Stomach (tissue), 4 donors: ENCODE data around the gene GULP1.

Experiments
- CTCF ChIP-seq, 7 experiments: fragments of 450-650 bp in 4 of 7; fragments of 200-600 bp in 3 of 7; sonication (generic) in 3 of 7; IDR thresholded peaks; one replicate each; pipeline ENCODE4 v1.5.1; 2016 to 2019; ENCODE audit warnings: antibody characterized with exemption in 7 of 7, control low read depth in 2 of 7, mild to moderate bottlenecking in 1 of 7
- POLR2A ChIP-seq, 4 donors: fragments of 450-650 bp; IDR thresholded peaks; one replicate each; pipeline ENCODE4 v1.6.1; 2016; ENCODE audit warnings: antibody characterized with exemption in 4 of 4, control low read depth in 2 of 4, mild to moderate bottlenecking in 1 of 4, moderate library complexity in 1 of 4
- POLR2AphosphoS5 ChIP-seq, 3 donors: sonication (generic); formaldehyde crosslinking; IDR thresholded peaks; one replicate each; pipeline ENCODE4 v1.6.1; 2016; ENCODE audit warnings: antibody characterized with exemption in 3 of 3

GRCh38 chr2:188449561-188449960 is 157.9 kb downstream of the GULP1 start:
- TF ChIP-seq CTCF (IDR thresholded peaks at IDR 0.05): no peak
- no peak for TF ChIP-seq POLR2A (IDR thresholded peaks at IDR 0.05)
- TF ChIP-seq POLR2AphosphoS5 (IDR thresholded peaks at IDR 0.05): no peak
